ENCODE data around the gene TOX2.

Gene TOX2

GRCh38 chr20:44020406-44021148, 105.9 kb downstream of the TOX2 start:
- no peak for ATAC-seq

- ATAC-seq: no peak
Observed at GRCh38 chr20:44021186-44021585, 106.5 kb downstream of the TOX2 start.

- no peak for ATAC-seq
Observed at GRCh38 chr20:44021900-44022299, 107.2 kb downstream of the TOX2 start.

GRCh38 chr20:44022464-44022863, 107.8 kb downstream of the TOX2 start:
- ATAC-seq: no peak

- peak in 1 of 2 donors; percentile 20 for ATAC-seq
Observed at GRCh38 chr20:44023515-44024371, 109.1 kb downstream of the TOX2 start.

- no peak for ATAC-seq
Observed at GRCh38 chr20:44024820-44025580, 110.3 kb downstream of the TOX2 start.

GRCh38 chr20:44025756-44026155, 111.1 kb downstream of the TOX2 start:
- ATAC-seq: no peak

DNA sequence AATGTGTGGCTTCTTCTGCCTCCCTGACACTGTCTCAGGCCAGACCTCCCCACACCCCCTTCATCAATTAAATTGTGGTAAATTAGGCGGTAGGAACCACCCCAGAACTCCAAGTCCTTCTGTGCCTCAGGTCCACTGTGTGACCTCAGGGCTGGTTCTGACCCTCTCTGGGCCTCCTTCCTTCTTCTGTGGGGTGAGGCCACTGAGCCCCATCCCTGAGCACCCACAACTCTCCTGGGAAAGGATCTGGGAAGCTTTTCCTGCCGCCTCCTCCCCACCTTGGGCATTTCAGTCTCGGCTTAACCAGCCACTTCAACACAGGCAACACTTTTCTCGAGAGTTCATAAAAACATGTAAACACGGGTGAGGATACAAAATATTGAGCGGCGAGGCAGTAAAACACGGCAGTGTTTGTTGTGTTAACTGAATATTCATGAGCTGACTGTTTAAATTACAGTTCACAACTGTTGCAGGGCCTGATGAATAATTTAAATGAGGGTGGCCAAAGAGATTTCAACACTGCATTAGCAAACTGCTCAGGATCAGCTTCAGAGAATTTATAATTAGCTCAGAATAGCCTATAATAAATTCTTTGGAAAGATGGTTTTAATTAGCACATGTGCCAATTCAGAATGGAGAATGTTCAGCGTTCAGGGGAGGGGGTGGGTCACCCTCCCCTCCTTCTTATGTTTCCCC, 112.1 kb downstream of the TOX2 start:
- ATAC-seq: no peak

DNA sequence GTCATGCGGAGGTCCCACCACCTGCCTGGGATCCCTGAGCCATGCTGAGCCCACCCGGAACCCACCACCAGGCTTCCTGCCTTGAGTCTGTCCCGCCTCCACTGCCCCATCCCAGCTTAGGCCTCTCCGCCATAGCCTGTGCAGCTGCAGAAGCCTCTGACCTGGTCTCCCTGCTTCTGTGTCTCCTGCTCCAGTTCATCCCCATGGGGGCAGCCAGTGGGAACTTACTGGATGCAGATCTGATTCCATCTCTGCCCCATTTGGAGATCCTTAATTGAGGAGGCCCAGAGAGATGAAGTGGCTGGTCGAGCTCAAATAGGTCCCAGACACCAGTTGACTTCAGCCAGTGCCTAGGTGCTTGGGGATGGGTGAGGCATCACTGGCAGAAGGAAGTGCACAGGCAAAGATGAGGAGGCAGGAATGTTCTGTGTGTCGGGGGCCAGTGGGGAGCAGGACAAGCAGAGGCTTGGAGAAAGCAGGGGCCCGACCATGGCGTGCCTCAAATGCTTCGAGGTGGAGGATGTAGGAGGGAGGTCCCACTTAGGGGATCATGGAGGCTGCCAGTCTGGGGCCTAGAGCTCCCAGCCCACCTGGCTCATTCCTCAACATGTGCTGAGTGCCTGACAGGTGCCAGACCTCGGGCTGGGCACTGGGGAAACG, 112.8 kb downstream of the TOX2 start:
- ATAC-seq: no peak

DNA sequence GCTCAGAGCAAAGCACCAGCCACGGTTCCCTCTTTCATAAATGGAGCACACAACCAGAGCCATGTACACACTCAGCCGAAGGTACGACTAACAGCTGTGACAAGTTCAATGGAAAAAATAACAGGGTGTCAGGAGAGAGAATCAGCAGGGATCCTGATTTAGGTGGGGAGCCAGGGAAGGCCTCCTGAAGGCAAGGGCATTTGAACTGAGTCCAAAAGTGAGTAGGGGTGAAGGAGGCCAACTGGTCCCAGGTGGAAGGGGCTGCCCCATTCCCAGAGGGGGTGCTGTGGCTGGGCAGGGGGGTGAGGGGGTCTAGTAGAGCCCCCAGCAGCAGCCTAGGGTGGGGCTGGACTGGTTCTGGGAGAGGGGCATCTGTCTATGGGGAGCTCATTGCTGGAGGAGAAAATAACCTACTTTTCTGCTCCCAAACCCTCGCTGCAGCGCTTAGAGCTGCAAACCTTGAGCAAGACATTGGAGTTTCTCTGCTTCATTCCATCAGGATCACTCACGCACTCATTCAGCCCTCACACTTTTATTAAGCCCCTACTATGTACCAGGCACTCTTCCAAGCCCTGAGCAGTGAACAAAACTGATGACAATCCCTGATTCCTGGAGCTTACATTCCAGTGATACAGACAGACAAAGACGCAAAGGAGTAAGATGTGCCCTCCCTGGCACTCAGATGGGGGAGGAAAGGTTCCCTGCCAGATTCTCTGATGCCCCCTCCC, 113.5 kb downstream of the TOX2 start:
- no peak for ATAC-seq

DNA sequence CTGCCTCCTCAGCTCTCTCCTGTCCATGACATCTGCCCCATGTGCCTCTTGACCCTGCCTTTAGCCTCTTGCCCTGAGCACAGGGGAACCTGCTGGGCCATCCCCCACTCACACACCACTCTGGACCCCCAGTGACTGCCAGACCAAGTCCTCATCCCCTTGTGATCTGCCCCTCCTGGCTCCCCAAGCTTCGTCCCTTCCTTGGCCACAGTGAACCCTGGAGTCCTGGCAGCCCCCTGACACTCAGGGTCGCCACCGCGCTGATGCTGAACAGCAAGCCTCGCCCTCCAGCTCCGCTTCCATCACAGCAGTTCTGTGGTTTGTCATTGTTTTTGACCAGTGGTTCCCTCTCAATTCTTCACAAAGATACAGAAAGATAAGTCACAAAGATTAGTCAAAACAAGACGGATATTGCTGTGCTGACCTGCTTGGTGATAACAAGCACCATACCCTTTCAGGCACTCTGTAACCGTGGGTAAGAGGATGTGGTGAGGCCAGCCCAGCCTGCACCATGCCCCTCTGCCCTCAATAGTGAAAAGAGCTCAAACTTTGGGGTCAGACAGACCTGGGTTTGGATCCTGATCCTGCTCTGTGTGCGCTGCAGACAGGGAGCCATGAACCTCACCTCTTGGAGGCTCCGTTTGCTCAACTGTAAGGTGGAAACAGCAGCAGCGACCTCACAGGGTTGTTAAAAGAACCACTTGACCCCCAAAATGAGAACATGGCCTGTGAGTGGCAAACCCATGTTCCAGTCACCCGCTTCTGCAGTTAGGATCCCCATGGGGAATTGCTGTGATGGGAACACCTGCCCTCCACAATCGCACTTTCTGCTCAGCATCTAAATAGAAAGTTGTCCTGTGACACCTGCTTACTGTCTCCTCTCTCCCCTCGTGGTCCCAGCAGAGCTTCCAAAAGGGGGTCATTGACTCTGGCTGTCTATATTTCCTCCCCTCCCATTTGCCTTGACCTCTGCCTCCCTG, 114.5 kb downstream of the TOX2 start:
- peak; percentile 89 to 91 for ATAC-seq

DNA sequence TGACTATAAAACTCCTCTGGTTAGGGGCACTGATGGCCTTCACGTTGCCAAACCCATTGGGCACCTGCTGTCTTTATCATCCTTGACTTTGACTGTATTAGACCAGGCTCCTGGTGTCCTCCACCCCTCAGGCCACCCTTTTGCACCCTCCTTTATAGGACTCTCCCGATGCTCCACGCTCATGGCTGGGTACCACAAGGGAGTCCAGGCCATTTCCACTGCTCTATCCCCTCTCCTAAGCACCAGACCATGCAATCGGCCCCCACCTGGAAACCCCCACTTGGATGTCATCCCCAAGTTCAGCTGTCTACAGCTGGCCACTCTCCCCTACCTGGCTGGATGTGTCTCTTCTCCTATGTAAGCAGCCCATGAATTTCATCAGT, 115.2 kb downstream of the TOX2 start:
- ATAC-seq: no peak

DNA sequence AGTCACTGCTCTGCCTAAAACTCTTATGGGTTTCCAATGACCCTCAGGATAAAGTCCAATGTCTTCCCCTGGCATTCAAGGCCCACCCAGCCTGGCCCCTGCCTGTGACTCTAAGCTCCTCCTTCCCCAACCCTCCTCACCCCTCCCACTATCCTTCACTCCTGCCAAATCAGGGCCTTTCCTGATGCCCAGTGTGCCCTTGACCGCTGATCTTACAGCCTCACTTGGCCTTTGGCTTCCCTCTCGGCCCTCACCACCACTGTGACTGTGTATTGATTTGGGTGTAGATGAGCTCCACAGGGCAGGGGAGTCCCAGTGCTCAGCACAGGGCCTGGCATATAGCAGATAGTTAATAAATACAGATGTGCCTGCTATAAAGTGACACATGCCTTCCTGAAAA, 115.7 kb downstream of the TOX2 start:
- ATAC-seq: no peak

- no peak for ATAC-seq
Observed at GRCh38 chr20:44031001-44031574, 116.4 kb downstream of the TOX2 start.

GRCh38 chr20:44031781-44032582, 117.3 kb downstream of the TOX2 start:
- ATAC-seq: no peak

DNA sequence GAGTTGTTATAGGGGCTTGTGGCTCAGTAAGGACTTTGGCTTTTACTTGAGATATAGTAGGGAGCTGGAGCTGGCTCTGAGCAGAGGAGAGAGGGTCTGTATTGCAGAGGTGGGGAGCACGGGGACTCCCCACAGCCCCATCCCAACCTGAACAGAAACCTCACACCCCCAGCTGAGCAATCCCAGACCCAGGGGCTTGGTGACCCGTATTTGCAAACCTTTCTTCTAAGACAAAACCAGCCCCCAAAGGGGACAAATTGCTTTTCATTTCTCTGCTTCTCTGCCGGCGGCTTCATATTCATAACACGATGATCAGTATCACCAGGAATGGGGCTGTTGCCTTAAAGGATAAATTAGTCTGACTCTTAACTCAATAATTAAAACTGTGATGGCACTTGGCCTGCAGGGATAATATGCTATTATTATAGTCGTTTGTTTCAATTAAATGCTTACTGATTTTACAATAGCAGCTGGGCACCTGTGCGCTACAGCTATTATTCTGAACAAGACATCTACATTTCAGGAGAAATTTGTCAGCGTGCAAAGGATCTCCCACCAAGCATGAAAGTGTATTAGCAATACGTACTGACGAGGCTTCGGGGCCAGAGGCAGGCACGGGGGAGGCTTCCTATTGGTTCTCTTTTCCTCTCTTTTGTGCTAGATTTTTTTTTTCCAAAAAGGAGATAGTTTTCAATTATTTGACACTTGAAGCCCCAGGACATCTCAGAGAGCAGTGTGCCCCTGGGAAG, 118.1 kb downstream of the TOX2 start:
- ATAC-seq: no peak

DNA sequence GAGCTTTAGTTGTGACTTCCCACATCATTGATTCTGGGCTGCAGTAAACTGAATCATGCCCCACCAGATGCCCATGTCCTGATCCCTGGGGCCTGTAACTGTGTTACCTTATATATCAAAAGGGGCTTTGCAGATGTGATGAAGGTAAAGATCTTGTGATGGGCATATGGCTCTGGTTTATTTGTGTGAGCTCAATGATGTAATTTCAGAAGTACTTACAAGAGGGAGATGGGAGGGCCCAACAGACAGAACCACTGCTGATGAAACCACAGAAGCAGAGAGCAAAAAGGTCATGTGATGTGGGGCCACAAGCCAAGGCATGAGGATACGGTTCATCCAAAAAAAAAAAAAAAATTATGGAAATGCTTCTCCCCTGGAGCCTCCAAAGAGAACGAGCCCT, 118.7 kb downstream of the TOX2 start:
- ATAC-seq: no peak

DNA sequence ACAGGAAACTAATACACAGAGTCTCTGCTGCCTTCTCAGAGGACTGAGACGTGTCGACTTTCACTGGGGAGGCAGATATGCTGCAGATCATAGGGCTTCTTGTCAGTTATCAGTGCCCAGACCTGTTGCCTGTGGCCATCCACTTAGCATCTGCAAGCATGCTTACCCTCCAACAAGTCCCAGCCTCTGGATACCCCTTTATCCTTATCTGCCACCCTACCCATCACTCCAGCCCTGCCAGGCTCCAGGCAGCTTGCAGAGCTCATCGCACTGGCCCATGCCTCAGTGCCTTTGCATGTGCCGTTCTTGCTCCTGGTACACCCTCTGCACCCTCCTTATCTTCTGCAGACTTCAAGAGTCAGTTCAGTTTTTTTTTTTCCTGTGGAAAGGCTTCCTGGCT, 119.2 kb downstream of the TOX2 start:
- no peak for ATAC-seq

Data from activated CD4-positive, CD25-positive, alpha-beta regulatory T cell treated with anti-CD3 and anti-CD28 coated beads, Interleukin-2, amount 50 U/mL, for 24 hours (primary cell).